ENCODE measurements around the gene KLHDC8A.
"Not testable (repeated sequence)": the region's sequence is repeated elsewhere in the genome, so short reads cannot be mapped to it uniquely, and the experiment has no call there.

Gene KLHDC8A, protein sequence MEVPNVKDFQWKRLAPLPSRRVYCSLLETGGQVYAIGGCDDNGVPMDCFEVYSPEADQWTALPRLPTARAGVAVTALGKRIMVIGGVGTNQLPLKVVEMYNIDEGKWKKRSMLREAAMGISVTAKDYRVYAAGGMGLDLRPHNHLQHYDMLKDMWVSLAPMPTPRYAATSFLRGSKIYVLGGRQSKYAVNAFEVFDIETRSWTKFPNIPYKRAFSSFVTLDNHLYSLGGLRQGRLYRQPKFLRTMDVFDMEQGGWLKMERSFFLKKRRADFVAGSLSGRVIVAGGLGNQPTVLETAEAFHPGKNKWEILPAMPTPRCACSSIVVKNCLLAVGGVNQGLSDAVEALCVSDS

DNA sequence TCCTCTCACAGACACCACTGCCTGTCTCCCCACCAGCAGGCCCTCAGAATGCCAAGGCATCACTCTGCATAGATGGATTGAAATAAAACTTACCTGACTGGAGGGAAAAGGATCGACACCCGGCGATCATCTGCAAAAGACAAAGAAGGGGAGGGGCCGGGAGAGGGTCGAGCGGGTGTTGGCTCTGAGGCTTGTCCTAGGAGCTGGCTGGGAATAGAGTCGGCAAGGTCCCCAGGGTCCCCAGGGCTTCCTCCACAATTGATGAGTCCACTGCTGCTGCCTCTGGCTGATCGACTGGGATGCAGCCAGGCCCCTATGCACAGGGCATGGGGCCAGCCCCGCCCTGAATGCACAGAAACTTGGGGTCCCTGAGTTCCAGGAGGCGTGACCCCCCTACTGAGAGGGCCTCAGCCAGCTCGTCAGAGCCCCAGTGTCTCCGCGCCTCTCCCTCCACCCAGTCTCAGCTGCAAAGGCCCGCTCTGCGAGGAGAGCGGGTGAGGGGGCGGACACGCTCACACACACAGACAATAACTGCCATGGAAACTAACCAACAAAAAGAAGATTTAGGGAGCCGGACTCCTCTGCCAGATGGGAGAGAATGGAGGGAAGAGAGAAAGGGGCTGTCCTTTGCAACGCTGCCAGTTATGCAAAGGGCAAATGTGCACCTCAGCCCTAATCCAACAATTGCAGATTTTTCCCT is at the start of gene KLHDC8A:
TSS of gene KLHDC8A (minus strand) at position 483 of the 700 bp plus-strand sequence. CDS start 13,318 bp downstream, outside the sequence.
- H3K27ac Mint-ChIP-seq = no peak within 1 kb of the TSS

DNA sequence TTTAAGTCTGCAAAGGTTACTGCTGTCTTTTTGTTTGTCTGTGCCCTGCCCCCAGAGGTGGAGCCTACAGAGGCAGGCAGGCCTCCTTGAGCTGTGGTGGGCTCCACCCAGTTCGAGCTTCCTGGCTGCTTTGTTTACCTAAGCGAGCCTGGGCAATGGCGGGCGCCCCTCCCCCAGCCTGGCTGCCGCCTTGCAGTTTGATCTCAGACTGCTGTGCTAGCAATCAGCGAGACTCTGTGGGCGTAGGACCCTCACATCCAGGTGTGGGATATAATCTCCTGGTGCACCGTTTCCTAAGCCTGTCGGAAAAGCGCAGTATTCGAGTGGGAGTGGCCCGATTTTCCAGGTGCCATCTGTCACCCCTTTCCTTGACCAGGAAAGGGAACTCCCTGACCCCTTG is 49.5 kb upstream of the KLHDC8A start:
- H3K36me3 Mint-ChIP-seq; ATAC-seq (ENCODE audit: low read depth); DNase-seq (ENCODE audit: low spot score in 2 of 2); H3K27ac Mint-ChIP-seq; H3K9me3 Mint-ChIP-seq; H3K4me3 Mint-ChIP-seq: not testable (repeated sequence)
- H3K4me1 Mint-ChIP-seq = peaks cover 12% of the 10 kb centered on the region
- H3K27me3 Mint-ChIP-seq = peaks cover 17% of the 10 kb centered on the region

More for the DNA sequence above, at the start of gene KLHDC8A:
- DNase-seq (ENCODE audit: low spot score in 2 of 2) (no peak), ATAC-seq (ENCODE audit: low read depth) (no peak)
- H3K27me3 Mint-ChIP-seq = peaks cover 21% of the 10 kb centered on the region
- no peak within 1 kb of the TSS for H3K4me3 Mint-ChIP-seq
- H3K36me3 Mint-ChIP-seq = no peaks in the 10 kb centered on the region
- peaks cover 15% of the 10 kb centered on the region for H3K4me1 Mint-ChIP-seq
- no peaks in the 10 kb centered on the region for H3K9me3 Mint-ChIP-seq

GRCh38 chr1:205404484-205404883 is 47.8 kb upstream of the KLHDC8A start:
- H3K4me1 Mint-ChIP-seq; H3K27me3 Mint-ChIP-seq; H3K27ac Mint-ChIP-seq; H3K4me3 Mint-ChIP-seq; ATAC-seq (ENCODE audit: low read depth); H3K9me3 Mint-ChIP-seq; DNase-seq (ENCODE audit: low spot score in 2 of 2); H3K36me3 Mint-ChIP-seq: not testable (repeated sequence)

DNA sequence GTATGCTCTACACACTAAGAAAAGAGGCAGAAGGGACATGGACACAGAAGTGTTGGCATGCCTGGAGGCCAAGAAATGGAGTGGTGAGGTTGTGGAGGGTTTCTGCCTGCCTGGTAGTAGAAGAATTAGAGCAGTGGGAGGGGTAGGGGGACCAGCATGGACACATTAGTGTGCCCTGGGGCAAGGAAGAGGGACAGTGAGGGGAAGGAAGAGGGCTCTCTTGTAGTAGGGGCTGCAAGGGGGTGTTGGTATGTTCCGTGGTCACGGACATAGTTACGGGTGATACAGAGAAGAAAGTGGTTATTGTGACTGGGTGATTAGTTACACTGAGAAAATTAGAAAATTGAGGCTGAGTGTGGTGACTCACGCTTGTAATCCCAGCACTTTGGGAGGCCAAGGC is 41.9 kb upstream of the KLHDC8A start:
- Mint-ChIP-seq H3K4me1 (peaks cover 2% of the 10 kb centered on the region), H3K4me3 (no peak overlapping the region), H3K36me3 (no peaks in the 10 kb centered on the region), H3K27me3 (peaks cover 3% of the 10 kb centered on the region), H3K27ac (no peak overlapping the region), H3K9me3 (no peaks in the 10 kb centered on the region)
- no peak for ATAC-seq (ENCODE audit: low read depth)
- DNase-seq (ENCODE audit: low spot score in 2 of 2) = no peak

- peak in 1 of 2 donors; percentile 38 for DNase-seq (ENCODE audit: low spot score in 2 of 2)
- Mint-ChIP-seq H3K36me3 (no peaks in the 10 kb centered on the region), H3K4me1 (peaks cover 2% of the 10 kb centered on the region), H3K4me3 (no peak overlapping the region), H3K9me3 (no peaks in the 10 kb centered on the region), H3K27ac (no peak overlapping the region), H3K27me3 (peaks cover 3% of the 10 kb centered on the region)
- ATAC-seq (ENCODE audit: low read depth) = peak; percentile 56
These were observed 40.4 kb upstream of the KLHDC8A start for GRCh38 chr1:205396967-205397616.

DNA sequence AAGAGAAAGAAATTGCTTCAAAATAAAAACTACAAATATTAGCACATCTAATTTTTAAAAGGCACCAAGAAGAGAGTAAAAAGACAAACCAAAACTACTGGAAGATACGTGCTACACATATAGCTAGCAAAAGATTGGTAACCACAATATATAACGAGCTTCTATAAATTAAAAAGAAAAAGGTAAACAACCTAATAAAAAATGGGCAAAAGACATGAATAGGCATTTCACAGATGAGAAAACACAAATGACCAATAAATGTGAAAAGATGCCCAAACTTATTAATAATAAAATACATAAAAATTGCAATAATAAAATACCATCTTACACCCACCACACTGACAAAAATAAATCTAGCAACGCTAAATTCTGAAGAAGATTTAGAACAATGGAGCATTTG is 38.9 kb upstream of the KLHDC8A start:
- peaks cover 7% of the 10 kb centered on the region for H3K27me3 Mint-ChIP-seq
- H3K27ac Mint-ChIP-seq = no peak overlapping the region
- no peaks in the 10 kb centered on the region for H3K36me3 Mint-ChIP-seq
- peaks cover 2% of the 10 kb centered on the region for H3K4me1 Mint-ChIP-seq
- H3K4me3 Mint-ChIP-seq = no peak overlapping the region
- H3K9me3 Mint-ChIP-seq = no peaks in the 10 kb centered on the region
- ATAC-seq (ENCODE audit: low read depth) (no peak), DNase-seq (ENCODE audit: low spot score in 2 of 2) (no peak)

GRCh38 chr1:205392650-205393049 is 35.9 kb upstream of the KLHDC8A start:
- no peak for DNase-seq (ENCODE audit: low spot score in 2 of 2)
- ATAC-seq (ENCODE audit: low read depth) = no peak
- peaks cover 2% of the 10 kb centered on the region for H3K4me1 Mint-ChIP-seq
- H3K36me3 Mint-ChIP-seq = no peaks in the 10 kb centered on the region
- peaks cover 9% of the 10 kb centered on the region for H3K27me3 Mint-ChIP-seq
- no peak overlapping the region for H3K4me3 Mint-ChIP-seq
- H3K9me3 Mint-ChIP-seq = no peaks in the 10 kb centered on the region
- no peak overlapping the region for H3K27ac Mint-ChIP-seq

GRCh38 chr1:205391386-205391785 is 34.7 kb upstream of the KLHDC8A start:
- DNase-seq (ENCODE audit: low spot score in 2 of 2) (no peak), ATAC-seq (ENCODE audit: low read depth) (no peak)
- H3K36me3 Mint-ChIP-seq = no peaks in the 10 kb centered on the region
- no peak overlapping the region for H3K27ac Mint-ChIP-seq
- H3K4me1 Mint-ChIP-seq = no peaks in the 10 kb centered on the region
- H3K9me3 Mint-ChIP-seq = no peaks in the 10 kb centered on the region
- H3K4me3 Mint-ChIP-seq = no peak overlapping the region
- peaks cover 11% of the 10 kb centered on the region for H3K27me3 Mint-ChIP-seq

GRCh38 chr1:205387845-205388244 is 31.1 kb upstream of the KLHDC8A start:
- DNase-seq (ENCODE audit: low spot score in 2 of 2) (no peak), ATAC-seq (ENCODE audit: low read depth) (no peak)
- Mint-ChIP-seq H3K4me1 (no peaks in the 10 kb centered on the region), H3K4me3 (no peak overlapping the region), H3K27me3 (peaks cover 15% of the 10 kb centered on the region), H3K27ac (no peak overlapping the region), H3K9me3 (no peaks in the 10 kb centered on the region), H3K36me3 (no peaks in the 10 kb centered on the region)

DNA sequence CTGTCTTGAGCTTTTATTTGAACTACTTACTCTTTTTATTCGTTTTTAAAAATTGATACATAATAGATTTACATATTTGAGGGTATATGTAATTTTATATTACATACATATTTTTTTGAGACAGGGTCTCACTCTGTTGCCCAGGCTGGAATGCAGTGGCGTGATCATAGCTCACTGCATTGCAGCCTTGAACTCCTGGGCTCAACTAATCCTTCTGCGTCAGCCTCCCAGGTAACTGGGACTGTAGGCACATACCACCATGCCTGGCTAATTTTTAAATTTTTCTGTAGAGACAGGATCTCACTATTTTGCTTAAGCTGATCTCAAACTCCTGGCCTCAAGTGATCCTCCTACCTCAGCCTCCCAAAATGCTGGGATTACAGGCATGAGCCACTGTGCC is 26.3 kb upstream of the KLHDC8A start:
- H3K4me1 Mint-ChIP-seq; H3K4me3 Mint-ChIP-seq; DNase-seq (ENCODE audit: low spot score in 2 of 2); ATAC-seq (ENCODE audit: low read depth); H3K36me3 Mint-ChIP-seq; H3K27ac Mint-ChIP-seq; H3K9me3 Mint-ChIP-seq: not testable (repeated sequence)
- H3K27me3 Mint-ChIP-seq = peaks cover 16% of the 10 kb centered on the region

DNA sequence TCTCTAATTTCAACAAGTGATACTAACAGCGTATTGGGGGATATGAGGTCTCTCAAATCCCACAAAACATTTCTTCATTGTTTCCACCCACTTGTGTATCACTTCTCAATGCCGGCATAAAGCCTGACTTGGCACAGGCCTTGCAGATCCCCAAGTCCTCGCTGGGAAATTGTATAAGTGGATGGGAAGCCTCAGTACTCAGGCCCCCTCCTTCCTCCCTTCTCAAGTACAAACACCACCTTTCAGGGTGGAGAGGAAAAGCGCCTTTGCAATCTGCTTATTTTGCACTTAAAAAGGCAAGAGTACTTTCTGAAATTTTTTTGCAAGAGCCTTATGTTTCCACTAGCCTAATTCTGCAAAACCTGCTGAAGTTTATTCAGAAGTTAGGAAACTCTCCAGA is 25.8 kb upstream of the KLHDC8A start:
- no peaks in the 10 kb centered on the region for H3K36me3 Mint-ChIP-seq
- H3K27ac Mint-ChIP-seq = no peak overlapping the region
- no peaks in the 10 kb centered on the region for H3K4me1 Mint-ChIP-seq
- ATAC-seq (ENCODE audit: low read depth) (no peak), DNase-seq (ENCODE audit: low spot score in 2 of 2) (no peak)
- H3K9me3 Mint-ChIP-seq = no peaks in the 10 kb centered on the region
- no peak overlapping the region for H3K4me3 Mint-ChIP-seq
- peaks cover 16% of the 10 kb centered on the region for H3K27me3 Mint-ChIP-seq

DNA sequence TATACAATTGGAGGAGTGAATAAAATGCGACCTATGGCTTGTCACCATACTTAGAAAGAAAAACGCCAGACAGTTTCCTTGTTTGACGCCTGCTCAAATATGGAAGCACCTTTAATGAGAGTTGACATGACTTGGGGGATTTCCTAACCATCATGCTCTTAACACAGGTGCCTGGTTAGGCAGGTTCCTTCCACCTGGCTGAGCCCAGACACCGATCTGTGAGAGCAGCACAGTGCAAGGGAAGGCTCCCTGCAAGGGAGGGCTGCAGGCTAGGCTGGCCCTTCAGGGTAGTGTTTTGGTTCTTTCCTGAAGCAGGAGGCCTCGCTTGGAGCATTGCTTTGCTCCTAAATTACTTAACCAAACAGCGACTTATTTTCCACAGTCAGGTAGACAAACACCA is 24.6 kb upstream of the KLHDC8A start:
- no peaks in the 10 kb centered on the region for H3K36me3 Mint-ChIP-seq
- peak; percentile 57 for ATAC-seq (ENCODE audit: low read depth)
- no peak overlapping the region for H3K4me3 Mint-ChIP-seq
- no peak for DNase-seq (ENCODE audit: low spot score in 2 of 2)
- peaks cover 18% of the 10 kb centered on the region for H3K27me3 Mint-ChIP-seq
- H3K4me1 Mint-ChIP-seq = peaks cover under 1% of the 10 kb centered on the region
- H3K9me3 Mint-ChIP-seq = no peaks in the 10 kb centered on the region
- H3K27ac Mint-ChIP-seq = no peak overlapping the region

DNA sequence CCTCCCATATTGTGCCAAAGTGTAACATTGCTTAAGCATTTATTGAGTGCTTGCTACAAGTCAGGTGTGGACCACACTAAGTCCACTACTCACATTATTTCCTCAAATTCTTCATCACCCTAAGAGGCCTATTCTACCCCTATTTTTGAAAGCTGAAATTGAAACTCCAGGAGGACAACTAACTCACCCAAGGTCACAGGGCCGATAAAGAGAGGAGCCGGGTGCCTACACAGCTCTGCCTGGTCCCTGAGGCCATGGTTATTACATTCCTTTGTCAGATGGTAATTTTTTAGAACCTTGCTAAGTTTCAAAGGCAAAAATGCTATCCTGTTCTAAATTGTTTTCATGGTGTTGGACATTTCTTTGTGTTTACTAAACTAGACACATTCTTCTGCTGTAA is 24.2 kb upstream of the KLHDC8A start:
- no peak overlapping the region for H3K27ac Mint-ChIP-seq
- no peaks in the 10 kb centered on the region for H3K9me3 Mint-ChIP-seq
- H3K4me1 Mint-ChIP-seq = peaks cover 5% of the 10 kb centered on the region
- ATAC-seq (ENCODE audit: low read depth) (no peak), DNase-seq (ENCODE audit: low spot score in 2 of 2) (no peak)
- no peak overlapping the region for H3K4me3 Mint-ChIP-seq
- H3K36me3 Mint-ChIP-seq = no peaks in the 10 kb centered on the region
- H3K27me3 Mint-ChIP-seq = peaks cover 22% of the 10 kb centered on the region

- ATAC-seq (ENCODE audit: low read depth) (no peak), DNase-seq (ENCODE audit: low spot score in 2 of 2) (no peak)
- Mint-ChIP-seq H3K9me3 (no peaks in the 10 kb centered on the region), H3K4me3 (no peak overlapping the region), H3K27ac (no peak overlapping the region), H3K4me1 (peaks cover 5% of the 10 kb centered on the region), H3K36me3 (no peaks in the 10 kb centered on the region), H3K27me3 (peaks cover 24% of the 10 kb centered on the region)
These were observed 22.3 kb upstream of the KLHDC8A start for GRCh38 chr1:205379056-205379455.

Data from memory B cell (primary cell).